Activated CD8-positive, alpha-beta T cell treated with anti-CD3 and anti-CD28 coated beads for 36 hours (primary cell): ENCODE data around the gene PRKCQ. TPM values are rescaled to one million over a fixed set of nuclear protein-coding genes. Genes with fewer than 3 reads are reported as not detected.
A peak's percentile ranks its signal among the peaks of the same experiment; 100 is the strongest.

Experiments used
- ATAC-seq: fragments of 200-7000 bp; cut with Tn5 transposase; one replicate; pipeline ENCODE4 v1.10.0; 2021; ENCODE audit warnings: mild to moderate bottlenecking, moderate library complexity
- CTCF ChIA-PET: fragments of 350-600 bp; sonication (Branson Sonifier 250); formaldehyde crosslinking; loops from one replicate; lab custom pipeline; 2021; ENCODE audit warnings: antibody characterized with exemption; lab: Charles Lee
- POLR2A ChIA-PET: fragments of 350-600 bp; sonication (Branson Sonifier 250); formaldehyde crosslinking; loops from one replicate; lab custom pipeline; 2021; ENCODE audit warnings: antibody characterized with exemption; lab: Charles Lee
- DNase-seq: peaks from one replicate; pipeline ENCODE4 v3.0.0-alpha.2; 2020
- H3K27ac Mint-ChIP-seq: one replicate; pipeline ENCODE4 v1.8.0; 2021; ENCODE audit warnings: mild to moderate bottlenecking, mixed read lengths
- H3K27me3 Mint-ChIP-seq: one replicate; pipeline ENCODE4 v1.8.0; 2021; ENCODE audit warnings: mixed read lengths
- H3K36me3 Mint-ChIP-seq: one replicate; pipeline ENCODE4 v1.8.0; 2021; ENCODE audit warnings: low read depth, mixed read lengths
- H3K4me1 Mint-ChIP-seq: one replicate; pipeline ENCODE4 v1.8.0; 2021; ENCODE audit warnings: low read depth, mixed read lengths
- H3K4me3 Mint-ChIP-seq: one replicate; pipeline ENCODE4 v1.8.0; 2021; ENCODE audit warnings: mild to moderate bottlenecking, moderate library complexity, mixed read lengths
- H3K9me3 Mint-ChIP-seq: one replicate; pipeline ENCODE4 v1.8.0; 2021; ENCODE audit warnings: mixed read lengths
- intact Hi-C: fragments of 100-400 bp; cut with micrococcal nuclease; formaldehyde crosslinking; loops from one replicate; pipeline ENCODE4 v1.10.0; 2022
- total RNA-seq, 2 experiments: library from RNA; stranded (reverse); gene quantifications; one replicate each; pipeline ENCODE4 v1.2.3, GENCODE V29; 2021
- TF ChIP-seq, protein P1 (sequence below): fragments of 200-600 bp; IDR thresholded peaks from one replicate; pipeline ENCODE4 v1.8.0; 2022; ENCODE audit warnings: antibody characterized with exemption, mild to moderate bottlenecking

The PRKCQ gene
- total RNA-seq, 2 experiments from 2014 or later, result 46.3 to 47.1 TPM

GRCh38 chr10:6553937-6554336 is 26.1 kb downstream of the PRKCQ start:
- ATAC-seq, result no peak
- Mint-ChIP-seq H3K9me3 (peaks cover 6% of the 10 kb centered on the region), H3K4me3 (no peak overlapping the region), H3K27me3 (no peaks in the 10 kb centered on the region), H3K4me1 (peaks cover 66% of the 10 kb centered on the region), H3K27ac (no peak overlapping the region), H3K36me3 (peaks cover 56% of the 10 kb centered on the region)
- DNase-seq, result no peak
- intact Hi-C loops, result no loop called here
- TF ChIP-seq, protein P1, sequence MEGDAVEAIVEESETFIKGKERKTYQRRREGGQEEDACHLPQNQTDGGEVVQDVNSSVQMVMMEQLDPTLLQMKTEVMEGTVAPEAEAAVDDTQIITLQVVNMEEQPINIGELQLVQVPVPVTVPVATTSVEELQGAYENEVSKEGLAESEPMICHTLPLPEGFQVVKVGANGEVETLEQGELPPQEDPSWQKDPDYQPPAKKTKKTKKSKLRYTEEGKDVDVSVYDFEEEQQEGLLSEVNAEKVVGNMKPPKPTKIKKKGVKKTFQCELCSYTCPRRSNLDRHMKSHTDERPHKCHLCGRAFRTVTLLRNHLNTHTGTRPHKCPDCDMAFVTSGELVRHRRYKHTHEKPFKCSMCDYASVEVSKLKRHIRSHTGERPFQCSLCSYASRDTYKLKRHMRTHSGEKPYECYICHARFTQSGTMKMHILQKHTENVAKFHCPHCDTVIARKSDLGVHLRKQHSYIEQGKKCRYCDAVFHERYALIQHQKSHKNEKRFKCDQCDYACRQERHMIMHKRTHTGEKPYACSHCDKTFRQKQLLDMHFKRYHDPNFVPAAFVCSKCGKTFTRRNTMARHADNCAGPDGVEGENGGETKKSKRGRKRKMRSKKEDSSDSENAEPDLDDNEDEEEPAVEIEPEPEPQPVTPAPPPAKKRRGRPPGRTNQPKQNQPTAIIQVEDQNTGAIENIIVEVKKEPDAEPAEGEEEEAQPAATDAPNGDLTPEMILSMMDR, result no peak
- POLR2A ChIA-PET, result interaction anchor here (0.5 kb wide), 1 partner anchor 14 kb away, joined by 3 read pairs; no protein-coding TSS in a partner anchor
- CTCF ChIA-PET, result interaction anchor here (1.0 to 1.2 kb wide), 2 partner anchors 22 to 27 kb away, joined by 3 read pairs; no protein-coding TSS in a partner anchor

- Mint-ChIP-seq H3K27me3 (no peaks in the 10 kb centered on the region), H3K9me3 (peaks cover 5% of the 10 kb centered on the region), H3K4me3 (peak overlapping the region; percentile 82), H3K36me3 (peaks cover 28% of the 10 kb centered on the region), H3K4me1 (peaks cover 68% of the 10 kb centered on the region), H3K27ac (peak overlapping the region; percentile 100)
- DNase-seq (peak; percentile 68), ATAC-seq (peak; percentile 90)
- POLR2A ChIA-PET, result interaction anchor here (0.8 to 3.1 kb wide), 17 partner anchors 9 to 101 kb away, joined by 3 to 44 read pairs (median 5); partner anchors contain the start of gene PRKCQ
- intact Hi-C loops, result loop anchor here (5.0 kb wide), 2 partner anchors 34 to 41 kb away; no protein-coding TSS in a partner anchor
- CTCF ChIA-PET, result interaction anchor here (0.8 to 3.1 kb wide), 13 partner anchors 19 to 341 kb away, joined by 3 to 24 read pairs (median 5); partner anchors contain the start of gene PFKFB3
- TF ChIP-seq, protein P1, result no peak
These were observed 36.6 kb downstream of the PRKCQ start for GRCh38 chr10:6543431-6544005.

DNA sequence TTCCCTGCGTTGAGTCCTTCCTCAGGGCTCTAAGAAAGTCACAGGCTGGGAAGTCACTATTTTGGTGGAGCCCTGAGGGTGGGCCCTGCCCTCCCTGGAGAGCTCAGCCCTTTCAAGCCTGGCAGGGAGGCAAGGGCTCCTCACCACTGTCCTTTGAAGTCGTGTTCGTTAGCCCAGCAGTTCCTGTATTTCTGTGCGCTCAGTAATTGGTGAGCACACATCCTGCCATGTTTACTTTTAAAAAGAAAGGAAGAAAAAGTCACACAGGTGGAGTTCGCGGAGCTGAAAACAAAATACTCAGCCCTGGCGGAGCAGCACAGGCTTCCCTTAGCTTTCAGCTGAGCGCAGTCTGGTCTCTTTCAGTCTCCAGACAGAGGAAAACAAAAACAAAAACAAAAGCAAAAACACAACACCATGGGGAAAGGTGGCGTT is 37.1 kb downstream of the PRKCQ start:
- intact Hi-C loops, result loop anchor here (5.0 kb wide), 2 partner anchors 34 to 41 kb away; no protein-coding TSS in a partner anchor
- Mint-ChIP-seq H3K27me3 (no peaks in the 10 kb centered on the region), H3K4me3 (peak overlapping the region; percentile 82), H3K27ac (peak overlapping the region; percentile 100), H3K9me3 (peaks cover 5% of the 10 kb centered on the region), H3K36me3 (peaks cover 30% of the 10 kb centered on the region), H3K4me1 (peaks cover 70% of the 10 kb centered on the region)
- TF ChIP-seq, protein P1, result no peak
- ChIA-PET POLR2A (interaction anchor here (0.6 to 3.1 kb wide), 20 partner anchors 9 to 100 kb away, joined by 3 to 44 read pairs (median 5); partner anchors contain the start of gene PRKCQ), CTCF (interaction anchor here (0.8 to 3.1 kb wide), 19 partner anchors 9 to 135 kb away, joined by 3 to 24 read pairs (median 4); no protein-coding TSS in a partner anchor)
- DNase-seq (peak; percentile 58), ATAC-seq (peak; percentile 67)

- ChIA-PET CTCF (no interaction called here), POLR2A (interaction anchor here (1.1 kb wide), 1 partner anchor 42 kb away, joined by 3 read pairs; no protein-coding TSS in a partner anchor)
- peaks cover 38% of the 10 kb centered on the region for H3K36me3 Mint-ChIP-seq
- no peak overlapping the region for H3K4me3 Mint-ChIP-seq
- no peaks in the 10 kb centered on the region for H3K27me3 Mint-ChIP-seq
- no peak for ATAC-seq
- peak overlapping the region; percentile 72 for H3K27ac Mint-ChIP-seq
- no peak for DNase-seq
- peaks cover 74% of the 10 kb centered on the region for H3K4me1 Mint-ChIP-seq
- H3K9me3 Mint-ChIP-seq, result peaks cover 3% of the 10 kb centered on the region
- intact Hi-C loops, result loop anchor here (5.0 kb wide), 2 partner anchors 37 to 38 kb away; no protein-coding TSS in a partner anchor
- TF ChIP-seq, protein P1, result no peak
These were observed 40.2 kb downstream of the PRKCQ start for GRCh38 chr10:6539833-6540232.
